Suprapubic skin (tissue), 4 donors: ENCODE data around the gene SAMD7.

ENCODE experiments used
- CTCF ChIP-seq, 2 donors: fragments of 200-600 bp in 1 of 2; fragments of 450-650 bp in 1 of 2; sonication (generic) in 1 of 2; IDR thresholded peaks; one replicate each; pipeline ENCODE4 v1.5.1; 2016 to 2019; ENCODE audit warnings: antibody characterized with exemption in 2 of 2, mild to moderate bottlenecking in 1 of 2, moderate library complexity in 1 of 2
- EP300 ChIP-seq: sonication (generic); formaldehyde crosslinking; IDR thresholded peaks from one replicate; pipeline ENCODE4 v1.6.1; 2017; ENCODE audit warnings: antibody characterized with exemption
- POLR2A ChIP-seq, 2 donors: fragments of 450-650 bp; IDR thresholded peaks; one replicate each; pipeline ENCODE4 v1.6.1; 2017; ENCODE audit warnings: antibody characterized with exemption in 2 of 2, mild to moderate bottlenecking in 2 of 2, moderate library complexity in 2 of 2
- POLR2AphosphoS5 ChIP-seq, 3 donors: sonication (generic); formaldehyde crosslinking; IDR thresholded peaks; one replicate each; pipeline ENCODE4 v1.6.1; 2017; ENCODE audit warnings: antibody characterized with exemption in 3 of 3

DNA sequence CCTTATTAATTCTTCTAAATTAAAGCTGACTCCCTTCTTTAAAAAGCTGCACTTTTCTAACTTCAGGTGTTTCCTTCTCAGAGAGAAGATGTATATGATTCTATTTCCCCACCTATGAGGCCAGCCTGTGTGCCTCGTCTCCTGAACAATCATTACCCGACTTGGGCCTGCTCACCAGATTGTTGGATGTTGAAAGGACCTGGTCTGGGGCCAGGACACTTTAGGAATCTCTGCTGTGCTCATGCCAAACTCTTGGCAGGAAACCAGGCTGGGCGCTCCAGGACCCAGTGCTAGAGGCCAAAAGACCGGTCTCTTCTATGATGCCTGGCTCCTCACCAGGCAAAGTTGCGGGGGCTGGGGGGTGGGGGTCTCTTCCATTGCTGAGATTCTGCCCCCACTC lies 24.7 kb upstream of the SAMD7 start:
- TF ChIP-seq POLR2A (IDR thresholded peaks at IDR 0.05): no peak
- TF ChIP-seq CTCF (IDR thresholded peaks at IDR 0.05): no peak
- no peak for TF ChIP-seq POLR2AphosphoS5 (IDR thresholded peaks at IDR 0.05)
- no peak for TF ChIP-seq EP300
